HepG2 (cell line): ENCODE results near the gene SH3YL1. TPM values are rescaled to one million over a fixed set of nuclear protein-coding genes. Genes with fewer than 3 reads are reported as not detected.

ENCODE experiments used
- ATAC-seq: fragments of 200-7000 bp; cut with Tn5 transposase; 3 replicates; pipeline ENCODE4 v1.9.1; 2020; ENCODE audit warnings: mild to moderate bottlenecking, moderate library complexity
- BruUV-seq: library from RNA; stranded (reverse); fragments of 400-500 nt; replicated peaks from 2 replicates; lab custom pipeline; 2021; lab: Mats Ljungman, UMichigan
- CTCF ChIA-PET: fragments of 300-600 bp; formaldehyde crosslinking; extraction: SDS; loops from one replicate; lab custom pipeline; 2021; ENCODE audit warnings: low total read pairs, inconsistent platforms, low intra/inter-chr PET ratio; lab: Yijun Ruan, JAX
- POLR2A ChIA-PET: fragments of 350-600 bp; sonication (Branson Sonifier 250); formaldehyde crosslinking; loops from one replicate; lab custom pipeline; 2020; ENCODE audit warnings: antibody characterized with exemption, inconsistent platforms; lab: Yijun Ruan, JAX
- DNase-seq: peaks from one replicate; pipeline ENCODE4 v3.0.0-alpha.2; 2015; ENCODE audit warnings: low spot score
- FAIRE-seq: peaks from 3 replicates; lab custom pipeline; 2011; peaks lifted over from hg19 to GRCh38; lab: Jason Lieb, UNC
- H2AFZ ChIP-seq: one replicate; pipeline ENCODE4 v1.6.1; 2011; ENCODE audit warnings: low read length, inconsistent platforms
- H3K27ac ChIP-seq: fragments of 300-600 bp; 3 replicates; pipeline ENCODE4 v1.8.0; 2011; ENCODE audit warnings: mixed run types, mild to moderate bottlenecking, mixed read lengths, low read length, inconsistent platforms; ENCODE audit not compliant: insufficient read depth; ENCODE audit errors: extremely low read length
- H3K27me3 ChIP-seq, 2 experiments: fragments of 200-600 bp in 1 of 2; 2 replicates in 1 of 2; 3 replicates in 1 of 2; pipeline versions ENCODE4 v1.6.0 to v1.8.0; 2011; ENCODE audit warnings: low read length in 2 of 2, mild to moderate bottlenecking in 2 of 2, moderate library complexity in 2 of 2, inconsistent platforms in 1 of 2; ENCODE audit not compliant: insufficient read depth in 2 of 2, control insufficient read depth in 1 of 2
- H3K36me3 ChIP-seq, 2 experiments: fragments of 200-600 bp in 1 of 2; replicated peaks in 1 of 2; 2 replicates in 1 of 2; 3 replicates in 1 of 2; pipeline versions ENCODE4 v1.5.1 to v1.8.0; 2011; ENCODE audit warnings: low read length in 2 of 2, inconsistent platforms in 1 of 2; ENCODE audit not compliant: insufficient read depth in 2 of 2, control insufficient read depth in 1 of 2
- H3K4me1 ChIP-seq: 2 replicates; pipeline ENCODE4 v1.5.1; 2012; ENCODE audit warnings: low read length, inconsistent platforms; ENCODE audit not compliant: insufficient read depth
- H3K4me2 ChIP-seq: 2 replicates; pipeline ENCODE4 v1.6.0; 2011; ENCODE audit warnings: low read depth, low read length, inconsistent platforms
- H3K4me3 ChIP-seq, 3 experiments: fragments of 200-600 bp in 1 of 3; sonication (generic), shearing (Covaris generic) in 1 of 3; replicated peaks in 1 of 3; 2 replicates each; pipeline ENCODE4 v1.5.1; 2011 to 2016; ENCODE audit warnings: low read length in 3 of 3, inconsistent platforms in 2 of 3, low read depth in 2 of 3, mild to moderate bottlenecking in 2 of 3, control low read depth in 1 of 3, mixed read lengths in 1 of 3; ENCODE audit not compliant: insufficient read depth in 1 of 3
- H3K79me2 ChIP-seq: one replicate; pipeline ENCODE4 v1.6.1; 2011; ENCODE audit warnings: low read length, inconsistent platforms; ENCODE audit not compliant: insufficient read depth
- H3K9ac ChIP-seq: 2 replicates; pipeline ENCODE4 v1.6.0; 2011; ENCODE audit warnings: mild to moderate bottlenecking, low read depth, low read length, inconsistent platforms; ENCODE audit not compliant: insufficient read depth
- H3K9me3 ChIP-seq: 2 replicates; pipeline ENCODE4 v1.5.1; 2012; ENCODE audit warnings: mild to moderate bottlenecking, low read length
- H4K20me1 ChIP-seq: 2 replicates; pipeline ENCODE4 v1.6.0; 2011; ENCODE audit warnings: inconsistent platforms, mild to moderate bottlenecking, low read length, moderate library complexity; ENCODE audit not compliant: insufficient read depth
- GABPB1 ChIP-seq: IDR thresholded peaks from 2 replicates; pipeline ENCODE4 v1.6.1; 2016; ENCODE audit warnings: mild to moderate bottlenecking, missing genetic modification reagents, moderate library complexity, missing compliant biosample characterization
- IKZF4 ChIP-seq: sonication (generic); formaldehyde crosslinking; IDR thresholded peaks from 2 replicates; pipeline ENCODE4 v1.5.1; 2020; ENCODE audit warnings: borderline replicate concordance, mild to moderate bottlenecking, low read depth, missing genetic modification reagents; ENCODE audit errors: not compliant biosample characterization
- JUND ChIP-seq: sonication (generic); formaldehyde crosslinking; IDR thresholded peaks from 2 replicates; pipeline ENCODE4 v1.8.0; 2022; ENCODE audit warnings: mild to moderate bottlenecking, missing genetic modification reagents
- KAT2B ChIP-seq: fragments of 150-350 bp; IDR thresholded peaks from 2 replicates; pipeline ENCODE4 v1.6.1; 2014; ENCODE audit warnings: low read depth, low read length, borderline replicate concordance
- MATR3 ChIP-seq: sonication (generic); formaldehyde crosslinking; IDR thresholded peaks from 2 replicates; pipeline ENCODE4 v1.4.0; 2020; ENCODE audit warnings: missing genetic modification reagents
- RAD51 ChIP-seq: fragments of 450-650 bp; IDR thresholded peaks from 2 replicates; pipeline ENCODE4 v1.6.1; 2016; ENCODE audit warnings: borderline replicate concordance
- RARA ChIP-seq: IDR thresholded peaks from 2 replicates; pipeline ENCODE4 v1.6.1; 2016; ENCODE audit warnings: missing genetic modification reagents, missing compliant biosample characterization
- SRSF1 ChIP-seq: fragments of 200-400 bp; formaldehyde crosslinking; optimal IDR thresholded peaks from 2 replicates; pipeline ENCODE3; 2017; ENCODE audit warnings: mild to moderate bottlenecking, low read depth, low read length, moderate library complexity
- TBP ChIP-seq: sonication (generic); formaldehyde crosslinking; IDR thresholded peaks from 2 replicates; pipeline ENCODE4 v1.5.0; 2020; ENCODE audit warnings: missing genetic modification reagents
- ZFP62 ChIP-seq: sonication (generic); formaldehyde crosslinking; IDR thresholded peaks from 2 replicates; pipeline ENCODE4 v1.4.0; 2020; ENCODE audit warnings: missing genetic modification reagents
- ZNF10 ChIP-seq: sonication (generic); formaldehyde crosslinking; IDR thresholded peaks from 2 replicates; pipeline ENCODE4 v1.4.0; 2020; ENCODE audit warnings: mild to moderate bottlenecking, low read depth, missing genetic modification reagents, borderline replicate concordance
- ZNF234 ChIP-seq: sonication (generic); formaldehyde crosslinking; conservative IDR thresholded peaks from 2 replicates; pipeline ENCODE4 v1.5.1; 2020; ENCODE audit warnings: mild to moderate bottlenecking, missing genetic modification reagents
- ZNF296 ChIP-seq: sonication (generic); formaldehyde crosslinking; conservative IDR thresholded peaks from 2 replicates; pipeline ENCODE4 v1.5.0; 2020; ENCODE audit warnings: mild to moderate bottlenecking, missing genetic modification reagents
- ZNF446 ChIP-seq: sonication (generic); formaldehyde crosslinking; IDR thresholded peaks from 2 replicates; pipeline ENCODE4 v1.5.0; 2020; ENCODE audit warnings: mild to moderate bottlenecking, missing genetic modification reagents
- WGBS: methylation state at CpG from one replicate; pipeline ENCODE4 v1.1.6; 2017; ENCODE audit warnings: low lambda C conversion rate; 5-methylcytosine and 5-hydroxymethylcytosine counted together
- in situ Hi-C: cut with HindIII; loops from 2 replicates; pipeline ENCODE4 v1.10.0; 2017; ENCODE audit warnings: low pct_unique_long_range_greater_than_20kb; ENCODE audit not compliant: extremely low pct_ligation_motif_present
- intact Hi-C: fragments of 100-400 bp; cut with micrococcal nuclease; formaldehyde crosslinking; loops from one replicate; pipeline ENCODE4 v1.10.0; 2022; ENCODE audit not compliant: unreplicated experiment
- polyA plus RNA-seq, 8 experiments: library from polyadenylated mRNA; depleted of rRNA in 3 of 8; stranded (reverse) in 7 of 8; unstranded in 1 of 8; fragments of >200 nt; fragmentation: Illumina TruSeq in 4 of 8; extraction: Trizol in 4 of 8; gene quantifications; 2 replicates each; pipeline versions ENCODE4 v1.2.1 to v1.2.3, GENCODE V29; 2011 to 2016; ENCODE audit warnings: low read depth in 4 of 8, missing spikeins in 1 of 8, mixed read lengths in 1 of 8; ENCODE audit not compliant: insufficient read depth in 1 of 8
- total RNA-seq, 5 experiments: library from RNA; depleted of rRNA; stranded (reverse); fragments of >200 nt; fragmentation: Illumina TruSeq; extraction: Trizol; gene quantifications; 2 replicates each; pipeline ENCODE4 v1.2.3, GENCODE V29; 2016; ENCODE audit warnings: low read depth in 1 of 5
- TF ChIP-seq, protein P1 (sequence below): sonication (generic); formaldehyde crosslinking; conservative IDR thresholded peaks from 2 replicates; pipeline ENCODE4 v1.8.0; 2022; ENCODE audit warnings: low read depth, missing genetic modification reagents
- TF ChIP-seq, protein P2 (sequence below): sonication (generic); formaldehyde crosslinking; IDR thresholded peaks from 2 replicates; pipeline ENCODE4 v1.8.1; 2023; ENCODE audit warnings: missing genetic modification reagents, mild to moderate bottlenecking, borderline replicate concordance

The SH3YL1 gene
- total and polyA plus RNA-seq, 2 of the 13 experiments (the other 11 are each of a cell fraction or from before 2014, with no cell fraction given): 13.0 to 48.2 TPM

DNA sequence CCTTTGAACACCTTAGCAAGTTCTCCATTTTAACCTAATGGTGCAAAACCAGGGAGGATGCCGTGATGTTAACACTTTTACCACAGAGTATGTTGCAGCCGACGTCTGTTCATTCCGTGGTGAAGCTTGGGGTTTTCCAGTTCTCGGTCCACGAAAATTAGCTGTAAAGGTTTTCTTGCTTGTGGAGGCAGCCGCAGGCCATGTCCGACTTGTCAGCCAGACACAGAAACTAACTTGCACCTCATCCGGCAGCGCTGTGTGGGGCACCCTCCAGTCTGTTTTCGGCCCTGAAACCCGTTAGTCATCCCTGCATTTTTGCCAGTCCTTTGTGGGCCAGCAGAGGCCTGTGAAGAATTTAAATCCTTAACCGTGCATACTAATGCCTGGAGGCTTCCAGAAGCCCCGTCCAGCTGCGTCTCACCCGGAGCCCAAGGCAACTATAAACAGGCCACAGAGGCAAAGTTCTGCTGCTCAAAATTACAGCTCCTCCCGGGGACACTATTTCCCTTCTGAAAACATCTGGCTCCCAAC, 70.6 kb downstream of the SH3YL1 start:
- POLR2A ChIA-PET: no interaction called here
- in situ Hi-C loops: no loop called here
- no peak for TF ChIP-seq ZNF296 (CRISPR knock-in tag)
- no peak for TF ChIP-seq ZNF10 (CRISPR knock-in tag)
- no peak for TF ChIP-seq RARA (CRISPR knock-in tag)
- TF ChIP-seq, all 625 proteins: peak for 0
- FAIRE-seq: no peak
- H3K4me2 ChIP-seq: no peak overlapping the region
- no peak overlapping the region for H3K9ac ChIP-seq
- peaks cover 22% of the 10 kb centered on the region for H3K4me1 ChIP-seq
- DNase-seq: no peak
- BruUV-seq: no TSS peak
- CTCF ChIA-PET: no interaction called here
- no peak overlapping the region for H3K27ac ChIP-seq
- intact Hi-C loops: no loop called here
- WGBS: 56% methylated on average over 17 of the region's 17 CpGs
- no peak overlapping the region for H3K4me3 ChIP-seq
- no peaks in the 10 kb centered on the region for H4K20me1 ChIP-seq
- no peak overlapping the region for H2AFZ ChIP-seq
- ATAC-seq: peak; percentile 21; the same call in 1 of the 3 replicates
- peaks cover 5% of the 10 kb centered on the region for H3K9me3 ChIP-seq
- H3K27me3 ChIP-seq: peaks cover 1 to 36% of the 10 kb centered on the region in 2 experiments; a peak in 4 of 5 replicates
- no peaks in the 10 kb centered on the region for H3K79me2 ChIP-seq
- no peaks in the 10 kb centered on the region for H3K36me3 ChIP-seq

DNA sequence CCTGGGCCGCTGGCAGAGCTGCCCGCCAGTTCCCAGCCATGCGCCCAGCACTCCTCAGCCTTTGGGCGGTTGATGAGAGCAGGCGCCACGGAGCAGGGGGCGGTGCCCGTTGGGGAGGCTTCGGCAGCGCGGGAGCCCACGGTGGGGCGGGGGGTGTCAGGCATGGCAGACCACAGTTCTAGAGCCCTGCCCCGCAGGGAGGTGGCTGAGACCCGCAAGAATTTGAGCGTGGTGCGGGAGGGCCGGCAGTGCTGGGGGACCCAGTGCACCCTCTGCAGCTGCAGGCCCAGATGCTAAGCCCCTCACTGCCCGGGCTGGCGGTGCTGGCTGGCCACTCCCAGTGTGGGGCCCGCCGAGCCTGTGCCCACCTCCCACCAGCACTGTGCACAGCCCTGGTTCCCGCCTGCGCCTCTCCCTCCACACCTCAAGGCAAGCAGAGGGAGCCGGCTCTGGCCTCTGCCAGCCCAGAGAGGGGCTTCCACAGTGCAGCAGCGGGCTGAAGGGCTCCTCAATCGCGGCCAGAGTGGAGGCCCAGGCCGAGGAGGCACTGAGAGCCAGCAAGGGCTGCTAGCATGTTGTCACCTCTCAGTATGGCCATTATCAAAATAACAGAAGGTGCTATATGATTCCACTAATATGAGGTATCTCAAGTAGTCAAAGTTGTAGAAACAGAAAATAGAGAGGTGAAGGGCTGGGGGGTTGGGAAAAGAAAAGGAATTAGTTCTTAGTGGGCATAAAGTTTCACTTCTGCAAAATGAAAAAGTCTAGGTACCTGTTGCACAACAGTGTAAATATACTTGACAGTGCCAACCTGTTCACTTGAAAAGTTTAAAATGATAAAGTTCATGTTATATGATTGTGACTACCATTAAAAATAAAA, 72.3 kb downstream of the SH3YL1 start:
- Histone ChIP-seq H4K20me1 (no peaks in the 10 kb centered on the region), H3K4me1 (peaks cover 19% of the 10 kb centered on the region), H3K4me2 (no peak overlapping the region), H3K27ac (no peak overlapping the region), H3K27me3 (peaks cover 1 to 36% of the 10 kb centered on the region in 2 experiments; a peak in 4 of 5 replicates), H3K9ac (no peak overlapping the region), H3K4me3 (no peak overlapping the region), H3K36me3 (no peaks in the 10 kb centered on the region), H2AFZ (no peak overlapping the region), H3K9me3 (peaks cover 18% of the 10 kb centered on the region), H3K79me2 (no peaks in the 10 kb centered on the region)
- ChIA-PET POLR2A (interaction anchor here (1.1 kb wide), 1 partner anchor 15 kb away, joined by 3 read pairs; no protein-coding TSS in a partner anchor), CTCF (no interaction called here)
- DNase-seq: no peak
- in situ Hi-C loops (no loop called here), intact Hi-C loops (no loop called here)
- no peak for FAIRE-seq
- 76% methylated on average over 23 of the region's 29 CpGs for WGBS
- no peak for ATAC-seq
- BruUV-seq: no TSS peak
- no peak for TF ChIP-seq RAD51
- TF ChIP-seq SRSF1: no peak
- no peak for TF ChIP-seq ZNF234 (CRISPR knock-in tag)
- TF ChIP-seq GABPB1: 0 out of 2 replicates have a peak, but pooled peaks have one; percentile 20
- no peak for TF ChIP-seq JUND
- no peak for TF ChIP-seq ZFP62 (CRISPR knock-in tag)
- no peak for TF ChIP-seq IKZF4 (CRISPR knock-in tag)
- TF ChIP-seq MATR3: no peak
- TF ChIP-seq, protein P1, sequence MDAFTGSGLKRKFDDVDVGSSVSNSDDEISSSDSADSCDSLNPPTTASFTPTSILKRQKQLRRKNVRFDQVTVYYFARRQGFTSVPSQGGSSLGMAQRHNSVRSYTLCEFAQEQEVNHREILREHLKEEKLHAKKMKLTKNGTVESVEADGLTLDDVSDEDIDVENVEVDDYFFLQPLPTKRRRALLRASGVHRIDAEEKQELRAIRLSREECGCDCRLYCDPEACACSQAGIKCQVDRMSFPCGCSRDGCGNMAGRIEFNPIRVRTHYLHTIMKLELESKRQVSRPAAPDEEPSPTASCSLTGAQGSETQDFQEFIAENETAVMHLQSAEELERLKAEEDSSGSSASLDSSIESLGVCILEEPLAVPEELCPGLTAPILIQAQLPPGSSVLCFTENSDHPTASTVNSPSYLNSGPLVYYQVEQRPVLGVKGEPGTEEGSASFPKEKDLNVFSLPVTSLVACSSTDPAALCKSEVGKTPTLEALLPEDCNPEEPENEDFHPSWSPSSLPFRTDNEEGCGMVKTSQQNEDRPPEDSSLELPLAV (CRISPR knock-in tag): no peak
- no peak for TF ChIP-seq KAT2B
- no peak for TF ChIP-seq ZNF446 (CRISPR knock-in tag)
- TF ChIP-seq TBP (CRISPR knock-in tag): no peak
- TF ChIP-seq, protein P2, sequence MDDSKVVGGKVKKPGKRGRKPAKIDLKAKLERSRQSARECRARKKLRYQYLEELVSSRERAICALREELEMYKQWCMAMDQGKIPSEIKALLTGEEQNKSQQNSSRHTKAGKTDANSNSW (CRISPR knock-in tag): no peak
